ENCODE data around the gene C1orf21.

Gene C1orf21

GRCh38 chr1:184557423-184558347, 170.9 kb downstream of the C1orf21 start:
- no peak for DNase-seq (ENCODE audit: low read depth)

DNA sequence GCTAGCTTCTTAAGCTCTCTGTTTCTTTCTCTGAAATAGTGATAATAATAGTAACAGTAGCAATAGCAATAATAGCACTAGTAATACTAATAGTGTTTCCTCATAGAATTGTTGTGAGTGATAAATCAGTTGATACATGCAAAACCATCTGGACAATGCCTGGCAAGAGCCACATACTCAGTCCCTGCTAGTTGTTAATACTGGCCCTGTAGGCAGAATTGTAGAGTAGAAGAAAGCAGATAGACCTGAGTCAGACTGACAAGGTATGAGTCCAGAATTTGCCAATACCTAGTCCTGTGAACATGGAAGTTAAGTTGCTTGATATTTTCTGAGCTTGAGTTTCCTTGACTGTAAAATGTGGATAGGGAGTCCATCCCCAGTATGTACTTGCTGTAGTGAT, 171.9 kb downstream of the C1orf21 start:
- DNase-seq (ENCODE audit: low read depth), result no peak

DNA sequence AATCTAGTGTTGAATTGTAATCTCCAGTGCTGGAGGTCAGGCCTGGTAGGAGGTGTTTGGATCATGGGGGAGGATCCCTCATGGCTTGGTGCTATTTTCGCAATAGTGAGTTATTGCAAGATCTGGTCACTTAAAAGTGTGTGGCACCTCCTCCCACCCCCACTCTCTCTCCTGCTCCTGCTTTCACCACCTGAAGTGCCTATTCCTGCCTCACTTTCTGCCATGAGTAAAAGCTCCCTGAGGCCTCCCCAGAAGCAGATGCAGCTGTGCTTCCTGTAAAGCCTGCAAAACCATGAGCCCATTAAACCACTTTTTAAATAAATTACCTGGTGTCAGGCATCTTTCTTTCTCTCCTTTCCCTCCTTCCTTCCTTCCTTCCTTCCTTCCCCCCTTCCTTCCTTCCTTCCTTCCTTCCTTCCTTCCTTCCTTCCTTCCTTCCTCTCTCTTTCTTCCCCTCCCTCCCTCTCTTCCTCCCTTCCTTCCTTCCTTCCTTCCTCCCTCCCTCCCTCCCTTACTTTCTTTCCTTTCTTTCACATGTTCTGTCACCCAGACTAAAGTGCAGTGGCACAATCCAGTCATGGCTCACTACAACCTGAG, 172.4 kb downstream of the C1orf21 start:
- no peak for DNase-seq (ENCODE audit: low read depth)

GRCh38 chr1:184562806-184563205, 176.0 kb downstream of the C1orf21 start:
- no peak for DNase-seq (ENCODE audit: low read depth)

GRCh38 chr1:184563308-184563707, 176.5 kb downstream of the C1orf21 start:
- DNase-seq (ENCODE audit: low read depth), result no peak

DNA sequence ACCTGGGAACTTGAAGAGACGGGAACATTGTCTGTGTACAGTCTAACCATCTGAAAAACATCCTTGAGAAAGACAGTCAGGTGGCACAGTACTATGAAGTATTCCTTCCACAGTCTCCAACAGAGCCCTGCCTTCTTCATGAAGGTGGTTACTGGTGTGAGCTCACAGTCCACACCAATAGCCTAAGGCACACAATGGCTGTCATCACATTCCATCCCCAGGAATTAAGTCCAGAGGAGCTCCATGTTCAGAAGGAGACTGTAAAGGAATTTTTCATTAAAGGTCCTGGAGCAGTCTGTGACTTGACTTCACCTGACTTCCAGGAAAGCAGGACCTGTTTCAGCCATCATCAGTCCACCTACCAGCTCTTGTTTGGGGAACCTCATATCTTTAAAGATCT, 180.2 kb downstream of the C1orf21 start:
- DNase-seq (ENCODE audit: low read depth), result no peak

DNA sequence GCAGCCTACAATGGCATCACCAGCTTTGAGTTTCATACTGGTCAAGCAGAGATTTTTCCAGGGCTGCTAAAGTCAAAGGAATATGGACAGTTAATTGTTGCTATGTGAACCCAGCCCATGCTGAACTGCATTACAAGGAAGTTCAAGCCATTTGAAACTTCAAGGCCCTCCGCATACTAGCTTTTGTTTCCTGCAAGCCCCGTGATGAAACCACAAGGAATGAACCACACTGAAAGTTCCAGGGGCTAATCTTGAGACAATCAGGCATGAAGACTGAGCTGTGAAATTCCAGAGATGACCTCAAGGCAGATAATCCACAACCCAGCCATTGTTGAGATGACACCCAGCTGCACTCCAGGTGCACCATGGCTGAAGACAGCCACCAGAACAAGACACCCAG, 180.8 kb downstream of the C1orf21 start:
- DNase-seq (ENCODE audit: low read depth), result no peak

DNA sequence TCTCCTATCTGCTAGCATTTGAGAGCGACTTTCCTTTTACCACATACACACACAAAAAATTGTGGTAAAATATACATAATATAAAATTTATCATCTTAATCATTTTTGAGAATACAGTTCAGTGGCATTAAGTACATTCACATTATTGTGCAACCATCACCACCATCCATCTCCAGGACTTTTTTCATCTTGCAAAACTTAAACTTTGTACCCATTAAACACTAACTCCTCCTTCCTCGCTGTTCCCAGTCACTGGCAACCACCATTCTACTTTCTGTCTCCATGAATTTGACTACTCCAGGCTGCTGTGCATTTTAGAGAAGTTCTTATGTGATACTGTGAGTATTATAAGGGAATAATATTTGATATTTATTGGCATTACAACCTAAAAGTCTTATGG, 181.3 kb downstream of the C1orf21 start:
- no peak for DNase-seq (ENCODE audit: low read depth)

DNA sequence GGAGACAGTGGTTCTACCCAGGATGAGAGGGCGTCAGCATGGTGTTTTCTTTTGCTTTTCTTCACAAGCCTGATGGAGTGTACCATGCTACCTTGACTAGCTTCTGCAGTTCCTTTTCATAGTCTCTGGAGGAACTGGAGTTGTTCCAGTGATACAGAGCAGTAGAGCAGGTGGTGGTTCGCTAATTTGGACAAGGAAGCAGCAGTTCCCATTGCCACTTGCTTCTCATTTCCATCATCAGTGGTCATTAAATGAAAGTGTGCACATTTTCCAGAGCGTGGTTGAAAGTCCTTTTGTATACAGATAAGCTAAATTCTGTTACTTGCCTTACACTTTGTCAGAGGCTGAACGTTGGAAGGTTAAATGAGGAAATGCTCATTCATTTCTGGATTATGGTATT, 182.3 kb downstream of the C1orf21 start:
- DNase-seq (ENCODE audit: low read depth), result no peak

- DNase-seq (ENCODE audit: low read depth), result no peak
Measured at GRCh38 chr1:184574588-184574987, 187.8 kb downstream of the C1orf21 start.

DNA sequence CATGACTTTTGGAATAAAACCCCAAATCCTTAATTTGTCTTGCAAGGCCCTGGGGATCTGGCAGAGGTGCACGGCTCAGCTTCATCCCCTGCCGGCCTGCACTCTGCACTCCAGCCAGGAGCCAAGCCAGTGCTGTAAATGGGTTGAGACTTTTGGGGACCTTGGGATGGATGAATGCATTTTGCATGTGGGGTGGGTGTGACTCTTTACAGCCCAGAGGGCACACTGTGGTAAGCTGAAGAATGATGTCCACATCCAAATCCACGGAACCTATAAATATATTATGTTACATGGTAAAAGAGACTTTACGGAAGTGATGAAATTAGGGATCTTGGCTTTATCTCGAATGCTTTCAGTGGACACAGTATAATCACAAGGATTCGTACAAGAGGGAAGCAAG, 190.0 kb downstream of the C1orf21 start:
- DNase-seq (ENCODE audit: low read depth), result no peak

DNA sequence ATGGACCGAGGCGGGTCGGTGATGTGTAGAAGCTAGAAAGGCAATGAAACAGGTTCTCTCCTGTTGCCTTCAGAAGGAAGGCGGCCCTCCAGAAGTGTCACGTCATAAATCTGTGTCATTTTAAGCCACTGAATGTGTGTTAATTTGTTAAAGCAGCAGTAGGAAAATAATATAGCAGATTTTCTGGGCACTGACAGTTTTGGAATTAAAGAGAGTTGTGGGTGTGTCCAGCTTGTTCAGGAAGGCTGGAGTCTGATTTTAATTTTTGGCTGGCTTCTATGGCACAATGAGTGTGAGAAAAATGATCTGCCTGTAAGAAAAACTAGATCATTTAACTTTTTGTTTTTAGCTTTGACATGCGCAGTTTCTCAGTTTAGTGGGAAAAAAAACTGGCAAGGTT, 190.5 kb downstream of the C1orf21 start:
- DNase-seq (ENCODE audit: low read depth), result no peak

- no peak for DNase-seq (ENCODE audit: low read depth)
Measured at GRCh38 chr1:184582411-184582810, 195.6 kb downstream of the C1orf21 start.

GRCh38 chr1:184583849-184584248, 197.0 kb downstream of the C1orf21 start:
- no peak for DNase-seq (ENCODE audit: low read depth)

DNA sequence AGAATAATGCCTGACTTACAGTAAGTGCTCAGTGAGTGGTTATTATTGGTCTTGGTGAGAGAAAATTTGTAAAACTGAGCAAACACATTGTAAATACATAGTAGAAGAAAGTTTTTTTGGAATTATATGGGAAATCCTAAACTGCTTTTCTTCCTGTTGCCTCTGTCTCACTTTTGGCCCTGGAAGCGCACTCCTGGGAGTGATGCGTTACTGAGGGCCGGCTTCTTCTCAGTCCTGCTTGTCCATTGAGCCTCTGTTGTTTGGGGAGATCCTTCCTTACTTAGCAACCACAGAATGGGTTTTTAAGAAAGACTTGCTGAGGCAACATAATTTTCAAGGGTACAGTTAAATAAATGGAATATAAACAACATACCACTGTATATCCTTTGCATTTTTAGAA, 201.9 kb downstream of the C1orf21 start:
- DNase-seq (ENCODE audit: low read depth), result no peak

GRCh38 chr1:184590163-184590750, 203.4 kb downstream of the C1orf21 start:
- DNase-seq (ENCODE audit: low read depth), result no peak

- DNase-seq (ENCODE audit: low read depth), result no peak
Measured at GRCh38 chr1:184593597-184593996, 206.8 kb downstream of the C1orf21 start.

- DNase-seq (ENCODE audit: low read depth), result no peak
Measured at GRCh38 chr1:184595596-184595995, 208.8 kb downstream of the C1orf21 start.

GRCh38 chr1:184596950-184597645, 210.3 kb downstream of the C1orf21 start:
- no peak for DNase-seq (ENCODE audit: low read depth)

- no peak for DNase-seq (ENCODE audit: low read depth)
Measured at GRCh38 chr1:184597650-184598357, 211.0 kb downstream of the C1orf21 start.

DNA sequence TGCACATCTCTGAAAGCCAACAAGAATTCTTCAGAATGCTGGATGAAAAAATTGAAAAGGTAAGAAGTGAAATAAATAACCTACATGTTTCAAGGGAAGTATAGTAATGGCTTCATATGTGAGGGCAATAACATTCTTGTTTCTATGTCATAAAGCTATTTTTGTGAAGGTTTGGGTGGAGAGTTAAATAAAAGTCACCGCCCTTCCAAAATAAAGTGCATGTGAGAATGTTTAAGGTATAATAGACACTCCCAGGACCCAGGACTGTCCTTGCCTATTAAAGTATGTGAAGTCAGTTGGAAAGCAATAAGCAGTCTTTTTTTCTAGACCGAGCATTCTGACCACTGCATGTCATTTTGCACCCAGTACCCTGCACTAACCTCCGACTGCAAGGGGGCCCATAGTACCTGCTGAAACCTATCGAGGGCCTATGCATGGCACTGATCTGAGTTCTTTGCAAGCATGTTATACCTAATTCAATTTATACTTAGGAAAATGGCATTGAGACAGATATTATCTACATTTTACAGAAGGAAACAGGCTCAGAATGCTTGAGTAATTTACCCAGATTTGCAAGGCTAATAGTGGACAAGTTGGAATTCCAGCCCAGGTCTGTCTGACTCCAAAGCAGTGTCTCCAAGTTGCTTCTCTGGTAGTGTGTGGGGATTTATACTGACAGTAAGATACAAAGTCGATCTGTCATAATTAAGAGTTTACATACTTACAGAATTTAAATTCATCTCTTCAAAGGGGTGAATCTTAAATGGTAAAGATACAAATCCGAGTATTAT, 211.8 kb downstream of the C1orf21 start:
- DNase-seq (ENCODE audit: low read depth), result no peak
